Activated CD4-positive, alpha-beta T cell treated with anti-CD3 and anti-CD28 coated beads, Interleukin-2, Interleukin-4, amounts not matched to agents 100 ng/mL and 50 ng/mL, durations not matched to agents 16 hours and 8 hours (primary cell): ENCODE measurements around the gene ADGRE1.

Experiments
- DNase-seq: peaks from one replicate; pipeline ENCODE4 v3.0.0-alpha.2; 2020; ENCODE audit warnings: low spot score

The ADGRE1 gene

GRCh38 chr19:6956573-6956972, 69.2 kb downstream of the ADGRE1 start:
- DNase-seq: no peak

DNA sequence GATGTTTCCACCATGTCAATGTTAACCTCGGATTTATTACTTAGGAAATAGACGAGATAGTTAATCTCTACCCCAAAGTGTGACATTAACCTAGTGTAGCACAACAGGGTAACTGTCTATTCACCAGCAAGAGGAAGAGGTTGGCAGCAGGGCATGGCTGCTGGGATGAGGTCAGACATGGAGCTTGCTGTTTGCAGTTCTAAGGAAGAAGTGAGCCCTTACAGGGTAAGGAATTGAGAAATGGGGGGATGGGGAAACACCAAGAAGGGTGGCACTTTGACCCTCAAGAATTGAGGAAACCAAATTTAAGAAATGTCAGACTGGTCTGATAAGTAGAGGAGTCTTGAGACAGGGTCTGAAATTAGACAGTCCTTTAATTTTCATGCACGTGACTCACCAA, 71.4 kb downstream of the ADGRE1 start:
- DNase-seq: no peak

DNA sequence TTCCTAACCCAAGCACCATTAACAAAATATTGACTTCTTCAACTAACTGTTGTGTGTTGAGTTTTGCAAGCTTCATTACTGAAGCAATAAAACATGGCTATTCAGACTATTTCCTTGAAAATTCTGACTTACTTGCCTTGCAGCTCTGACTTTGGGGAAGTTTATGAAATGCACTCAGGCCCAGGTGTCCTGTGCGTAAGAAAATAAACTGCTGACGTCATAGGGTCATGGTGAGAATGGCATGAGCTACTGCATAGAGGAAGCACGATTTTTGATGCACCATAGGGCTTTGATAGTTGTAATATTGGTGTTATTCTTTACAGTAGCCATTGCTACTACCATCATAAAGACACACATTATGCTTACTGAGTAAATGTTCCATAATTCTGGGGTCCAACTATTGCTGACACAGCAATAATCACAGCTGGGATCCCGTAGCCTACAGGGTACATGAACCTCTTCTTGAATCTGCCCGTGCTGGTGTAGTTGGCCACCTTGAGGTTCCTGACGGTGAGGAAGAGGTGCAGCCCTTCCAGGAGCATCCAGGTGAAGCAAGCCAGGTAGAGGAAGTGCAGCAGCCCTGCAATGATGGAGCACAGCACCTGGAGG, 76.0 kb downstream of the ADGRE1 start:
- no peak for DNase-seq

- peak; percentile 11 for DNase-seq
Observed at GRCh38 chr19:6963937-6964336, 76.6 kb downstream of the ADGRE1 start.

DNA sequence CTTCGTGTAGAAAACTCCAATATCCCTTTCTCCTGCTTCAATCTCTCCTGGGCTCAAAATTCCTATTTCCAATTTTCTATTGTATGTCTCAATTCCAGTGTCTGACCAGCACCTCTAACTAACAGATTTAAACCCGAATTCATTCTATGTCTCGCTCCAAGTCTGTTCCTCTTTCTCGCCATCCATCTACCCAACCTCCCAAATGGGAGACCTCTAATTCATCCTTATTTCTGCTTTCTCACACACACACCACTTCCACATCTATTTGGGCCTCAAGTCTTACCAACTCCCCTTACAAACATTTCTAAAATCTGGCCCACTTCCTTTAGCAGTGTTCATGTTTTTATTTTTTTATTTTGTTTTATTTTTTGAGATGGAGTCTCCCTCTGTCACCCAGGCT, 80.6 kb downstream of the ADGRE1 start:
- DNase-seq: no peak

- no peak for DNase-seq
Observed at GRCh38 chr19:6969490-6969889, 82.1 kb downstream of the ADGRE1 start.

DNA sequence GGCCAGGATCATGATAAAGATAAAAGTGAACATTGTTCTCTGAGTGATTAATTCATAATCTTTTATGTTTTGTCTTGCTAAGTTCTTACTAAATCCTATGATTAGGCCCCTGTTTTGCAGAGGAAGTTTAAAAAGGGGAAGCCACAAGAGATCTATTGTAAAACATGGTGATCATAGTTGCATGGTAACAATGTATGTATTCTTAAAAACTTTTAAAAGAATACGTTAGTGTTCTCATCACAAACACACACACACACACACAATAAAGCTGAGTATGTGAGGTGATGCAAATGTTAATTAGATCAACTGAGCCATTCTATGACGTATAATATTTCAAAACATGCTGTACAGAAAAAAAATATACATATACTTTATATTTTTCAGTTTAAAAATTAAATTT, 82.6 kb downstream of the ADGRE1 start:
- DNase-seq: no peak

GRCh38 chr19:6970443-6970842, 83.1 kb downstream of the ADGRE1 start:
- DNase-seq: no peak

DNA sequence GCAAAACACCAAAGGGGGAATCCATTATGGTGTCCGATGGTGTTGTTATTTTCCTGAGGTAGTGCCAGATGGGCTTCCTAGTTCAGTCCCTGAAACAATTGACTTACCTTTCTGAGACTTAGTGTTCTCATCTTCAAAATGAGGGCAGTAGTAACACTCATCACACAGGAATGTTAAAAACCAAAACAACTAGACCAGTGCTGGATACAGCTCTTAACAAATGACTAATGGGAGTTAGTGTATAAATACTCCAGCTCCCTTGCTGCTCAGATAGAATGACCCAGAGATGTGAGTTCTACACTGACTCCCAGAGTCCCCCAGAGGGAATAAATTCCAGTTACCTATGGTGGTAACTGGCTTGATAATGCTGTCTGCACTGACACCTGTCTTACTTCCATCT, 84.0 kb downstream of the ADGRE1 start:
- no peak for DNase-seq

GRCh38 chr19:6976197-6976596, 88.8 kb downstream of the ADGRE1 start:
- no peak for DNase-seq

- DNase-seq: peak; percentile 39
Observed at GRCh38 chr19:6979399-6979798, 92.0 kb downstream of the ADGRE1 start.

GRCh38 chr19:6983448-6983847, 96.1 kb downstream of the ADGRE1 start:
- no peak for DNase-seq

DNA sequence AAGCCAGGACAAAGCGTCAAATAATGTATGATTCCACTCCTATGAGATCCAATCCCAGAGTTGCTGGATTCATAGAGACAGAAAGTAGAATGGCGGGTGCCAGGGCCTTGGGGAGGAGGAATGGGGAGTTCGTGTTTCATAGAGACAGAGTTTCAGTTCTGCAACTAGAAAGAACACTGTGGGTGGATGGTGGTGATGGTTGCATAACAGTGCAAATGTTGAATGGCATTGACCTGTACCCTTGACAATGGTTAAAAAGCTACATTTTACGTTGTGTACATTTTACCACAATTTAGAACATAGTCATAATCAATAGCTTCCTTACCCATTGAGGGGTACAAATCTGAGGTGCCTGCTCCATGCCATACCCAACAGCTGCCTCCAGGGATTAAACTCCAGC, 100.5 kb downstream of the ADGRE1 start:
- no peak for DNase-seq

DNA sequence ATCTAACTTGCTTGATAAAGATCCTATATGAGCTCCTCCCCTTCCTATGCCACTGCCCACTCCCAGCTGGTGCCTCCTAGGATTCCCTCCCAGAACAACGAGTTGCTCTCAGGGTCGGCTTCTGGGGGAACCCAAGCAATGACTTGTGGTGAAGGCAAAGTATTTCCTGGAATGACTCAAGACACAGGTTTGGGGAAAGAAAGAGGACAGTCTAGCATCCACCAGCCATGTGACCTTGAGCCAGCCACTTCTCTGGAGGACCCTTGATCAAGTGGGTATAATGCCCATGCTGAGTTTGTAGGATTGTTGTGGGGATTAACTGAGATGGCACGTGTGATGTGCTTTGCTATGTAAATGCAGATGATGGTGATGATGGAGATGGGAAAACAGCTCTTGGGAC, 100.9 kb downstream of the ADGRE1 start:
- no peak for DNase-seq
